ENCODE measurements around the gene MGAT5B. TPM values are rescaled to one million over a fixed set of nuclear protein-coding genes. Genes with fewer than 3 reads are reported as not detected.
"Not testable (repeated sequence)": the region's sequence is repeated elsewhere in the genome, so short reads cannot be mapped to it uniquely, and the experiment has no call there.

MGAT5B gene, protein sequence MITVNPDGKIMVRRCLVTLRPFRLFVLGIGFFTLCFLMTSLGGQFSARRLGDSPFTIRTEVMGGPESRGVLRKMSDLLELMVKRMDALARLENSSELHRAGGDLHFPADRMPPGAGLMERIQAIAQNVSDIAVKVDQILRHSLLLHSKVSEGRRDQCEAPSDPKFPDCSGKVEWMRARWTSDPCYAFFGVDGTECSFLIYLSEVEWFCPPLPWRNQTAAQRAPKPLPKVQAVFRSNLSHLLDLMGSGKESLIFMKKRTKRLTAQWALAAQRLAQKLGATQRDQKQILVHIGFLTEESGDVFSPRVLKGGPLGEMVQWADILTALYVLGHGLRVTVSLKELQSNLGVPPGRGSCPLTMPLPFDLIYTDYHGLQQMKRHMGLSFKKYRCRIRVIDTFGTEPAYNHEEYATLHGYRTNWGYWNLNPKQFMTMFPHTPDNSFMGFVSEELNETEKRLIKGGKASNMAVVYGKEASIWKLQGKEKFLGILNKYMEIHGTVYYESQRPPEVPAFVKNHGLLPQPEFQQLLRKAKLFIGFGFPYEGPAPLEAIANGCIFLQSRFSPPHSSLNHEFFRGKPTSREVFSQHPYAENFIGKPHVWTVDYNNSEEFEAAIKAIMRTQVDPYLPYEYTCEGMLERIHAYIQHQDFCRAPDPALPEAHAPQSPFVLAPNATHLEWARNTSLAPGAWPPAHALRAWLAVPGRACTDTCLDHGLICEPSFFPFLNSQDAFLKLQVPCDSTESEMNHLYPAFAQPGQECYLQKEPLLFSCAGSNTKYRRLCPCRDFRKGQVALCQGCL
- polyA plus RNA-seq (ENCODE audit: insufficient read length) = 0.38 TPM

DNA sequence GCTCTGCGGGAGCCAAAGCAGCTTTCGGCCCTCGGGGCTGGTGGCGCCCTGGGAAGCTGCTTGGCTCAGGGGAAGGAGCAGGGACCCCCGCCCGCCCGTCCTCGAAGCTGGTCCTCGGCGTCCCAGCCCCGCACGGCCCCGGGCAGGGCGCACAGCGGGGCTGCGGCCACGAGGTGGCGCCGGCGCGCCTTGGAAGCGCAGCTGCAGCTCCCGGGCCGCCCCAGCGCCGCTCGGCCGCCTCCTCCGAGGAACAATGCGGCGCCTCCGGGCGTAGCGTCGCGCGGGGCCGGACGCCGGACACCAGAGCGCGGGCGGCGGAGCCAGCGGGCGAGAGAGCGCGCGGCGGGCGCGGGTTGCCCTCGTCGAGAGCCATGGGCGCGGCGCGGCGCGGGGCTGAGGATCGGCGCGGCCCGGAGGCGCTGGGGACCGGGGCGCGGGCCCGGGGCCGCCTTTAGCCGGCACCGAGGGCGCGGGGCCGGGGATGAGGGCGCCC lies at the start of gene MGAT5B:
Gene MGAT5B, plus strand, starts transcription at position 229 of the 493 bp plus-strand sequence. CDS start 626 bp downstream, outside the sequence.
- peak; percentile 39 for DNase-seq (ENCODE audit: low read depth)

DNA sequence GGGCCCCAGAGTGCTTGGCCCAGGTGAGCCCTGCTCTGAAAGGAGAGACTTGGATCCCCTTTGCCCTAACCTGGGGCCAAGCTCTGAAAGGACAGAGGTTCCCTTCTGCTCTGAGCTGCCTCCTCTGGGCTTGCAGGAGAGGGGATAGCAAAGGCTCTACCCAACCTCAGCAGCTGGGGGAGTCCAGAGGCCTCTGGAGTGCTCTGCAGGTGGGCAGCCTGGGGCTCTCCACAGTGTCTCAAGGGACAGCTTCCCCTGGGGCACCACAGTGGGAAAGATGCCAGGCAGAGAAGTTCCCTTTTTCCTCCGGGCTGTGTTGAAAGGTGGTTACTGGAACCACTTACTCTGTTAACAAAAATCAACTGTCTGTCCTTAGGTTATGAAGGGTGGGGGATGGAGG lies 48.2 kb upstream of the MGAT5B start:
- DNase-seq (ENCODE audit: low read depth) = no peak

DNA sequence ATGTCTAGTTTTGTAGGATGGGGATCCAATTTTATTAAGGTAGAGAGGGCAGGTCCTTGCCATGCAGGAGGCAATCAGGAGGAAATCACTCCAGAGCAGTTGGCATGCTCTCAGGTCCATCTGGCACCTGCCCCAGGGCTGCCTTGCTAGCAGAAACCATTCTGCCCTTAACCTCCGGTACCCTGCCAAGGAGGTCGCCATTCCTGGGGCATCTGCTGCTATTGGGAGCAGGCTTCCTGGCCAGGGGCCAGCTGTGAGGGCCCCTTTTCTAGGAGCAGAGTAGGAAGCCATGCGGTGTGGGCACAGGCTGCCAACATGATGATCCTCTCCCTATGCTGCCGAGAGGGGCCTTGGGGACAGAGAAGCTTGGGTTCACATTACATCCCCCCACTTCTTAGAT lies 47.6 kb upstream of the MGAT5B start:
- no peak for DNase-seq (ENCODE audit: low read depth)

- no peak for DNase-seq (ENCODE audit: low read depth)
These were observed 45.9 kb upstream of the MGAT5B start for GRCh38 chr17:76822184-76822778.

- no peak for DNase-seq (ENCODE audit: low read depth)
These were observed 44.1 kb upstream of the MGAT5B start for GRCh38 chr17:76824093-76824492.

DNA sequence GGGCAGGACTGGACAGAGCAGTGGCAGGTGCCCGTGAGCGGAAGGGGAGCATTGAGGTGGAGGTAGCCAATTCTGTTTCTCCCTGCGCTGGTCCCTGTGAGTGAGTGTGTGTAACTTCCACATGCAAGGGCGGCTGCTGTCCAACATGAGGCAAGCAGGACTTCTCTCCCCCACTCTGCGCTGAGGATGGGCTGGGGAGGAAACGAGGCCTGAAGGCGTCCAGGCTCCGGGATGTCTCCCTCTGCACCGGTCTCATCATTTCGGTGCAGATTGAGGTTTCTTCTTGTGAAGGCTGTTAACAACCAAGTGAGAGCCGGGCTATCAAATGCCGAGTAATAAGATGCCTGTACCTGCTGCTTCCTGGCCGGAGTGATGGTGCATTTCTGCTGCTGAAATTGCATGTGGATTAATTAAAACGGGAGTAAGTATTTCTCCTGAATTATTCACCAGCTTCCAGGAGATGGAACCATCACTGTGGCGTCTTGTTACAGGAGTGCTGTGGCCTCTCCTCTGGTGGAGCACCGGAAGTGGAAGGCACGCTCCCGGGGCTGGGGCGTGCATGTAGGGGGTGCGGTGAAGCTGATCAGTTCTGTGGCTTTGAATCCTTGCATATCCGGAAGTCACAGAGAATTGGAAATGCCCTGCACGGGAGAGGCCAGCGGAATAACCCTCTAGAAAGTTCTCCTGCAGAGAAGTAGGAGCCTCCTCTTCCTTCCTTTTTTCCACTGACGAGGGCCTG lies 41.7 kb upstream of the MGAT5B start:
- no peak for DNase-seq (ENCODE audit: low read depth)

DNA sequence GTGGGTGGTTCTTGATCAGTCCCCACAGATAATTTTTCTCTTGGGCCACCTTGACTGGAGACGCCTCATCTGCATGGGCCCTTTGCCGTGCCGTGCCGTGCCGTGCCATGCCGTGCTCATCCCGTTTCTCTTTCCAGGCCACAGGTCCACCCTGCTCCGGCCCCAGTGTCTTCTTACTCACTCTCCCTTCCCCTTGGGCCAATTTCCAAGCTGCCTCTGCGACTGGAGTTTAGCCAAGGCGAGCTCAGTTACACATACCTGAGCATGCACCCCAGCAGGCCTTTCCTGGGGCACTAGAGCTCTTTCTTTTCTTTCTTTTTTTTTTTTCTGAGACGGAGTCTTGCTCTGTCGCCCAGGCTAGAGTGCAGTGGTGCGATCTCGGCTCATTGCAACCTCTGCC lies 40.5 kb upstream of the MGAT5B start:
- no peak for DNase-seq (ENCODE audit: low read depth)

GRCh38 chr17:76830987-76831715 lies 37.1 kb upstream of the MGAT5B start:
- no peak for DNase-seq (ENCODE audit: low read depth)

DNA sequence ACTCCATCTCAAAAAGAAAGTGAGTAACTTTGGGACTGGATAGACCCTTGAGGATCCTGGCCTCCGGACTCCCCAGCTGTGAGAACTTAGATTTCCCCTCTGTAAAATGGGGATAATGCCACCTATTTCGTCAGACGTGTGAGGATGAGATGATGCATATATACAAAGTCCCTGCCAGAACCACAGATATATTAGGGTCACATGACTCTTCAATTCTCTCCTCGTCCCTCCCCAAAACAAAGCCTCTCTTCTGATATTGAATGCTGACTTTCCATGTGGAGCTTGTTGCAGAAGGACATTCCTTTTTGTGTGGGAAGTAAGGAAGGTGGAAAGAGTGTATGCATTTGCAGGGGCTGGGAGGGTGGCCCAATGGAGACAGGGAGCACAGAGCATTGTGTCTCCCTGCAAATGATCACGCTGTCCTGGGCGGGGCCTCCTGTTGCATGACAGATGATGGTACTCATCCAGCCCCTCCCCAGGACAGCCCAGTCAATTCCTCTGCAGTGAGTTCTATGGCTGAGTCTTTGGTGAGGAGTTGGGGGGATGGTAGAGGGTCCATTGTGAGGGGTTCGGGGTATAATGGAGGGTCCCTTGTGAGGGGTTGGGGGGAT lies 35.1 kb upstream of the MGAT5B start:
- no peak for DNase-seq (ENCODE audit: low read depth)

DNA sequence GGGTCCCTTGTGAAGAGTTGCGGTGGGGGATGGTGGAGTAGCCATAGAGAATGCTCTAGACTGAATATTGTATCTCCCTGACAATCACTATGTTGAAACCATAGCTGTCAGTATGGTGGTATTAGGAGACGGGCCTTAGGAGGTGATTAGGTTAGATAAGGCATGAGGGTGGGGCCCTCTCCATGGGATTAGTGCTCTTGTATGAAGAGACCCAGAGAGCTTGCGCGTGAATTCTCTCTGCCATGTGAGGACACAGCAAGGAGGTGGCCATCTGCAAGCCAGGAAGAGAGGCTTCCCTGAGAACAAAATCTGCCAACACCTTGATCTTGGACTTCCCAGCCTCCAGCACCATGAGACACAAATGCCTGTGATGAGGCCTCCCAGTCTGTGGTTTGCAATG lies 34.5 kb upstream of the MGAT5B start:
- DNase-seq (ENCODE audit: low read depth) = no peak

- DNase-seq (ENCODE audit: low read depth) = peak; percentile 58
These were observed 33.3 kb upstream of the MGAT5B start for GRCh38 chr17:76834870-76835269.

DNA sequence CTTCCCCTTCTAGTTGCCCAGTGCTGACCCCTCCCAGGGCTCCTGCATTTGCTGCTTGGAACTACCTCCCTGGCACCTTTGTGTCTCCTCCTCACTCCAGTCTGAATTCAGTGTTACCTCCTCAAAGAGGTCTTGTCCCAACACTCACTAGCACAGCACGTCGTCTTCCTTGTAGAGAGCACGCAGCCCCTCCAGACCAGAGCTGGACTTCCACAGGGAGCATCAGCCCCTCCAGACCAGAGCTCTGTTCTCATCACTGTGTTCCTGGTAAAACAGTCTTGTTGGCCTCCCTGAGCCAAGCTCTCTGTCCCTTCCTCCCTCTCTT lies 27.8 kb upstream of the MGAT5B start:
- DNase-seq (ENCODE audit: low read depth) = no peak

DNA sequence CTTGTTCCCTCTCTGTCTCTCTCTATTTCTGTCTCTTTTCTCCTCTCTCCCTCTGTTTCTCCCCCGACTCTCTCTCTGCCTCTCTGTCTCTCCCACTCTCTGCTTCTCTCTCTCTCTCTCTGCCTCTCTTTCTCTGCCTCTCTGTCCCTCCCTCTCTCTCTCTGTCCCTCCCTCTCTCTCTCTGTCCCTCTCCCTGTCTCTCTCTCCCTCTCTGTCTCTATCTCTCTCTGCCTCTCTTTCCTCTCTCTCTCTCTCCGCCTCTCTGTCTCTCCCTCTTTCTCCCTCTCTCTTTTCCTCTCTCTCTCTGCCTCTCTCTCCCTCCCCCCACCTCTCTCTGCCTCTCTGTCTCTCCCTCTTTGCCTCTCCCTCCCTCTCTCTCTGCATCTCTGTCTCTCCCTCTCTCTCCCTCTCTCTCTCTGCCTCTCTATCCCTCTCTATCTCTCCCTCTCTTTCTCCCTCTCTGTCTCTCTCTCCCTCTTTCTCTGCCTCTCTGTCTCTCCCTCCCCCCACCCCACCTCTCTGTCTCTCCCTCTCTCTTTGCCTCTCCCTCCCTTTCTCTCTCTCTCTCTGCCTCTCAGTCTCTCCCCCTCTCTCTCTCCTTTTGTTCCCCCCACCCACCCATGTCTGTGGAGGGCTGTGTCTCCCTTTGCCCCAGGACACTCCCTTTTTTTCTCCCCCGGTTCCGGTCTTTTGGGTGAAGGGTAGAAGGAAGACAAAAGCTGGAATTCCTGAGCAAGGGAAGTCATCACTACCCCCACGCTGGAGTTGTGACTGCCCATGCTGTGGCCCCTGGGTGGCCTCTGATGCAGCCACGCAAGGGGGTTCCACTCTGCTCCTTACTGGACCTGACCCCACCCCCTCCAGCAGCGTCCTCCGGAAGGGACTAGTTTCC lies 27.1 kb upstream of the MGAT5B start:
- no peak for DNase-seq (ENCODE audit: low read depth)

GRCh38 chr17:76841776-76842405 lies 26.3 kb upstream of the MGAT5B start:
- DNase-seq (ENCODE audit: low read depth) = no peak

DNA sequence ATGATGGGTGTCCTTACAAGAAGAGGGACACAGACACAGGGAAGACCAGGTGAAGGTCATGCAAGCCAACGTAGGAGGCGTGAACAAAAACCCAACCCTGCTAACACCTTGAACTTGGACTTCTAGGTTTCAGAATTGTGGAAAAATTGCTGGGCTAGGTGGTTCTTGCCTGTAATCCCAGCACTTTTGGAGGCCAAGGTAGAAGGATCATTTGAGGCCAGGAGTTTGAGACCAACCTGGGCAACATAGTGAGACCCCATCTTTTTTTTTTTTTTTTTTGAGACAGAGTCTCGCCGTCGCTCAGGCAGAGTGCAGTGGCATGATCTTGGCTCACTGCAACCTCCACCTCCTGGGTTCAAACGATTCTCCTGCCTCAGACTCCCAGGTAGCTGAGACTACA lies 25.1 kb upstream of the MGAT5B start:
- not testable (repeated sequence) for DNase-seq (ENCODE audit: low read depth)

GRCh38 chr17:76843703-76844484 lies 24.3 kb upstream of the MGAT5B start:
- no peak for DNase-seq (ENCODE audit: low read depth)

DNA sequence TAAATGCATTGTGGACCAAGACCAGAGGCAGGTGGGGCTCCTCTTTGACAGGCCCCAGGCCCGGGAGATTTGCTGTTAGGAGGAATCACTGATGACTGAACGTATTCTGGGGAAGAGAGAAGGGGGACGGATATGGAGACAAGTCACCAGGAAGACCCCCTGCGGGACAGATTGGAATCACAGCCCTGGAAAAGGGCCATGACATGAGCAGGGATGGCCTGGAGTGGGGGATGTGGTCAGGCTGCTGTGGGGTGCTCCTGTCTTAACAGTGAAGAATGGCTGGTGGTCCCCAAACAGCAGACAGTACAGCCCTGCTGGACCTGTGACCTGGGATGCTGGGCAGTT lies 23.7 kb upstream of the MGAT5B start:
- no peak for DNase-seq (ENCODE audit: low read depth)

DNA sequence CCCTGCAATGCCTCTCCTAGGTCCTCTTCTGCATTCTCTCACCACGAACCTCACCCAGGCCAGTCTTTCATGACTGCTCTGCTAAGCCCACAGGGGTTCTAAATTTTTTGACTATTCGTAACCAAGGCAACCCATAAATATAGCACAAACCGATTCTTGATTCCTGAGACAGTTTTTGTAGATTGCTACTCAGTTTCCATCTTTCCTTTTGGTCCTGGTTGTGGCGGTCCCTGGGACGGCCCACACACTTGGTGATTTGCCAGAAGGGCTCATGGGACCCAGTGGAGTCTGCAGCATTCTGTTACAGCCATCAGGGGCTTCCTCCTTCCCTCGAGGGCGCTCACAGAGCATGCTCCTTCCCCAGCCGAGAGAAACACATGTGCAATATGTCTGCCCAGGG lies 23.4 kb upstream of the MGAT5B start:
- no peak for DNase-seq (ENCODE audit: low read depth)
